Hematopoietic multipotent progenitor cell treated with erythropoietin and hydrocortisone succinate and interleukin-3 and kit ligand, for 8 days (in vitro differentiated cells): ENCODE results near the gene FLCN.

ENCODE experiments used
- DNase-seq: peaks from one replicate; pipeline ENCODE4 v3.0.0-alpha.2; 2015

Gene FLCN

DNA sequence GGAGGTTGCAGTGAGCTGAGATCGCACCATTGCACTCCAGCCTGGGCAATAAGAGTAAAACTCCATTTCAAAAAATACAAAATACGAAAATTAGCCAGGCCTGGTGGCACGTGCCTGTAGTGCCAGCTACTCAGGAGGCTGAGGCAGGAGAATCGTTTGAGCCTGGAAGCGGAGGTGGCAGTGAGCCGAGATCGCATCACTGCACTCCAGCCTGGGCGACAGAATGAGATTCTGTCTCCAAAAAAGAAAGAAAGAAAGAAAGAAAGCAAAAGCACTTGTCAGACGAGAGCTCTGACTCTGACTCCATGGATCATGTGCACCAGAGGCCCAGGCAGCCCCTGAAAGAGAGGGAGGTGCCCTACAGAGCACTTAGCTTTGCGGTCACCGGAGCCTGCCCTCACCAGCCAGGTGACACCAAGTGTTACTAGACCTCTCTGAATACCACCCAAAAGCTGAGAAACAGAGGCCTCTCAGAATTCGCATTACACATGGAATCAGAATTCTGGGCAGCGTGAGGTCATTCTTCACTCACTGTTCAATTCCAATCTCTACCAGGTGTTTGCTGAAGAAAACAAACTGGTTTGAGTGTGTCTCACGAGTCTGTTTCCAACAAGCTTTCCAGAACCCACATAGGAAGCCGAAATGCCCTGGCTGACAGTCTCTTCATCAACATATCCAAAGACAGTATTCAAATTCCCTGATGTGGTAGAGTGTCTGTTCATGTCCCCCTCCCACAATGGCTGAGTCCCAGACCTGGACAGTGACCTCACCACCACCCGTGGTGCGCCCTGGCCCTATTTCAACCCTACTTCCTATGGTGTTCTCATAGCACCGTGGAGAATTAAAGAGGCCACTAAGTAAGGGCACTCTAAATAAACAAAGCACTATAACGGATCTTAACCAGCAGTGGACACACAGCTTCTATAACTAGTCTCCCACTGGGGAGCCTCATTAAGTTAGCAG lies 1.5 kb downstream of the FLCN start:
- DNase-seq = peak; percentile 26

DNA sequence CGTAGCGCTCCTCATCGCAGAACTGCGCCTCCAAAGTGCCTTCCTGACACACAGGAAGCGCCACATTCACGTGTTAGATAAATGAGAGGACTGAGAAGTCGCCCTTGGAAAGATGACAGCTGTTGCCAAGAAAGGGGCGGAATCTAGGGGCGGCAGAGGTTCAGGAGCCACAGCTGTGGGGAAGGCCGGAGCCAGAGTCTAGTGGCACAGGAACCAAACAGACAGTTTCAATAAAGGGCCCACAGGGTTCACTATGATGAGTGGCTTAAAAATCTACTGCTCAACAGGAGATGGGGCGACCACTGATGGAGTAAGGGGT lies 4.7 kb downstream of the FLCN start:
- DNase-seq = no peak

DNA sequence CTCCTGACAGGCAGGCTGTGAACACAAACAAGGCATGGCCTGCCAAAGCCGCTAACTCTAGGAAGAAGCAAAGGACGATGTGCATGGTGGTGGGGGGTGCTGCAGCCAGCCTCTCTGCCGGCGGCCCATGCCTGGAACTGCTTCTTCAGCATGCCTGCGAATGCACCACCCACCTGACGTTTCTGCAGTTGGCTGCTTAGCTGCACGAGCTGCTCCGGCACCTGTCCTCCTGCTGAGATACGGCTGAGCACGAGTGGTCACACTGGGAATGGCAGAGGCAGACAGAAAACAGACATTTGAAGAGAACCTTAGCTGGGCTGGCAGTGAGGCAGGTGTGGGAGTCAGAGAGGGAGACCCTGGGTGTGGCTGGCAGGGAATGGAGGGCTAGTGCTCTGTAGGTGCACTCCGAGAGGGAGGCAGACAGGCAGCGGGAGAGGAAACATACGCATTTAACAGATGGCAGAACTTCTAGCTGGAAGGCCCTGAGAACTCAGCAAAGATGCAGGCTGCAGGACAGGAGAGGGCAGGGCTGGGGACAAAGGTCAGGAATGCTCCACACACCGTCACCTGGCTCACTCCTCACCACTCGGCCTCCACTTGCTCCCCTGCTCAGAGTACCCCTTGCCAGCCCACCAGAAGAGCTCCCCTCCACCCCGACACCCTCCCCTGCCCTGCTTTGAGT lies 5.2 kb downstream of the FLCN start:
- no peak for DNase-seq

DNA sequence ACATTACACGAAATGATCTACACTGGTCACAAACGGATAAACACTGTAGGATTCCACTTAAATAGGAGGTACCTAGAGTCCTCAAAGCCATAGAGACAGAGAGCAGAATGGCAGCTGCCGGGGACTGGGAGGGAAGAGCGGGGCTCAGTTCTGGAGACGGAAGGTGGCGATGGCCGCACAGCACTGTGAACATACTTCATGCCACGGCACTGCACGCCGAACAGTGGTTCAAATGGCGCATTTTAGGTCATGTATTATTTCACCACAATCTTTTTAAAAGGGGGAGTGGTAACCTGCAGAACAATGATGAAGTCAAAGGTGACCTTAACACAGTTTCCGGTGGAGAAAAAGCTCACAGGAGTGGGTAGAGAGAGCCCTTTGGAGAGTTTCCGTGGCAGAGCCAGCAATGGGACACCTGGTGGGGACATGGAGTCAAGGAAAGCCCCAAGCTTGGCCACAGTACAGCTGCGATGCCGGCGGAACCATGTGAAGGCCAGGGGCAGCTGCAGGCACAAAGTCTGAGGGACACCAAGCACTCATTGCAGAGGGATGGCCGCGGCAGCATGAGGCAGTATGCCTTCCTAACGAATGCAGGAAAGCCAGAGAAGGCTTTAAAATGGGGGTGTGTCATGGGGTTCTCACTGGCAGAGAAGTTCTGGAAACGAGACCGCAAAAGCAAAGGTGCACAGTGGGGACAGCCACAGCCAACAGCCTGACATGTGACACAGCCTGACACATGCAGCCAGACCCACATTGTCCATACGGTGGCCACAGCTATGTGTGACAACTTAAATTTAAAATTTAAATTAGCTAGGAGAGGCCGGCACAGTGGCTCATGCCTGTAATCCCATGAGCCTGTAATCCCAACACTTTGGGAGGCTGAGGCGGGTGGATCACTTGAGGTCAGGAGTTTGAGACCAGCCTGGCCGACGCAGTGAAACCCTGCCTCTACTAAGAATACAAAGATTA lies 7.3 kb downstream of the FLCN start:
- no peak for DNase-seq

DNA sequence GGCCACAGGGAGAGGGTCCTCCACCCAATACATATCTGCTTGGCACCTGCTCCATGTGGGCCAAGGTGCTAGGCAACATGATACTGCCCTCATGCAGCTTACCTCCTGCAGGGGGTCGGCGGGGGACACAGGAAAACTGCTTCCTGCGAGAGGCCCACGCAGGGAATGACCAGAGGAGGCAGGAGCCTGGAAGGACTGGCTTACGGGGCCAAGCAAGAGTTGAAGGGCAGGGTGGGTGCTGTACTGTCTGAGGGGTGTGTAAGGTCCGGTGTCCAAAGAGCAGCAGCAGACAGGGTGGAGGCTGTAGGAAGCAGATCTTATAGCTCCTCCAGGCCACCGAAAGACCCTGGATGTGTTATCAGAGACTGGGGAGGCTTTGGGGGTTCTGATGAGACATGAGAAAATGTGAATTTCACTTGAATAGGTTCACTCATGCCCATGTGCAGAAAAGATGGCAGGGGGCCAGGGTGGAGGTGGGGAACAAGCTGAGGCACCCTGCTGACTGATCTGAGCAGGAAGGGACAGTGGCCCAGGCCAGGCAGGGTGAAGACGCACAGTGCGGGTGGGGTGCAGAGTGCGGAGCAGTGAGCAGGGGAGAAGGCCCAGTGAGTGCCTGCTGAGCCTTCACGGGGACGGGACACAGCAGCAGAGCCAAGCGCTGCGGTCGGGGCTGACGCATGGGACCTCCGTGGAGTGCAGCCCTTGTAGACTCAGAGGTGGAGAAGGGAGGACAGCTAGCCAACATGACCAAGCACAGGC lies 8.3 kb downstream of the FLCN start:
- DNase-seq = no peak

DNA sequence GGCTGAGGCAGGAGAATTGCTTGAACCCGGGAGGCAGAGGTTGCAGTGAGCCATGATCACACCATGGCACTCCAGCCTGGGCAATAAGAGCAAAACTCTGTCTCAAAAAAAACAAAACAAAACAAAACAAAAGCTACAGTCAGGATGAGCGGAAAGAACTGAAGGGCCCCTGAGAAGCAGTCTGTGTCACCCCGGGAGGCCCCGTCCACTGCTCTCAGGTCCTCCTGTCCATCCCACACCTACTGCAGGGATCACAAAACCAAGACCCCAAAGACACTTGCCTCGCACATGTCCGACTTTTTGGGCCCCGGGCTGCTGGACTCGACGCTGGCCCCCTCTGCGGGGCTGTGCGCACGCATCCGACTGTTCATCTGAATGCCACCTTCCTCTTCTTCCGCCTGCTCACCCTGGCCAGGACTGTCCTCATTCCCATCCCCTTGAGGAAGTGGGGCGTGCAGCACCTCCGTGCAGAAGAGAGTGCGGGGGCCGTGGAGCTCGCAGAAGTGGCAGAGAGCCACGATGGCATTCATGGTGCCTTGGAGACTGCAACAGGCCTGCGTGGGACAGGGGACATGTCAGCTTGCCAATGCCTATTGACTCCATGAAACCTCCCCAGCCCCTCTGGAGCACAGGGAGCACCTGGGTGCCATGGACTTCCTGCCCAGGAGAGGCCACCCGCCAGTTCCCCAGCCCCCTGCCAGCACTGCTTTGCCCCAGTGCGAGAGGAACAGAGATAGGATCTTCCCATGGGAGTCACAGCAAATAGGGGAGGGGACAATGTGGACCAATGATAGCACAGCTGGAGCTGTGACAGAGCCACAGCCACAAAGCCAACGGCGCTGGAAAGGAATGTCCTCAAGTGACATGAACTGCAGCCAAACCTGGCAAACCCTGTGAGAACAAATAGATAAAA lies 9.1 kb downstream of the FLCN start:
- DNase-seq = no peak

DNA sequence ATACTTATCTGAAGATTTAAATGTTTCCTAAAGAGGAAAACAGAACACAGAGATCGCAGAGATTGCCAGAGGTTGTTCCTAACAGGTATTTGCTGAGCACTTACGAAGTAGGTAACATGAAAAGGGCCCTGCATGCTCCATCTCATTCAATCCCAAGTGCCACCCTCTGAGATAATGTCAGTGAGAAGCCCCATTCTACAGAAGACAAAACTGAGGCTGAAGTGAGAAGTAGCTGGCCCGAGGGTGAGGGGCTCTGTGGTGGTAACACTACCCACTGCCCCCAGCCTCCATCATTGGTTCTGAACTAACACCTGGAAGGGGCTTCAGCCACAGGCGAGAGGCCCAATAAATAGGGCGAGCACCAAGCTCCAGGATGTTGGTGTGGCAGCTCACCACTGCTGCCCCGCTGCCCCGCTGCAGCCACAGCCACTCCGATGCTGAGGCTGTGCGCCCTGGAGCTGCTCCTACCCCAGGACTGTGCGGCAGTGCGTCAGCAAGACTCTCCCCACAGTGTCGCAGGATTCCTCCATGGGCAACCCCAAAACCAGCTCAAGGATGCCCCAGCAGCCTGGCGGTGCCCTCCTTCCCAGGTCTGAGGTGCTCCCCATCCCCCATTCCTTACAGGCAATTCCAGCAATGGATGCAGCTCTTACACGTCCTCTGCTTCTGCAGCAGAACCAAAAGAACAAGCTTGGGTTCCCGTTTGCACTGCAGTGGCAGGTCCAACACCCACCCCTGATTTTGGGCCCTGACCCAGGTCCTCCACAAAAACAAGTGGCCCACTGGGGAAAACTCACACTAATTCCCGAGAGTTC lies 10.3 kb downstream of the FLCN start:
- DNase-seq = no peak

DNA sequence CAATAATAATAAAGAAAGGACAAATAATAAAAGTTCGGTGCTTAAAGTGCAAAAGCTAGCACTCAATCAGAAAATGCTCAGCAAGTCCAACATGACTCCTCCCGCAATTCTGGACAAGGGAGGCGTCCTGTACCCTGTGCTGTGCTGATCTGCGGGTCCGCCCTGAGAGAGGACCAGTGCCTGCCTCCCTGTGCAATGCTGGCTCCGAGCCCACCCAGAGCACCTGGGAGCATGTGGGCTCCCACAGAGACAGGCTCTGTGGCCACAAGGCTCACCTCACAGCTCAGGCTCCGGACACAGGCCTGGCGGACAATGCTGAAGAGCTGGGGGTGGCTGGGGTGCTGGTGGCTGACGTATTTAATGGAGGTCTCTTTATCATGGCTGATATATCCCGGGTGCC lies 11.1 kb downstream of the FLCN start:
- DNase-seq = no peak

DNA sequence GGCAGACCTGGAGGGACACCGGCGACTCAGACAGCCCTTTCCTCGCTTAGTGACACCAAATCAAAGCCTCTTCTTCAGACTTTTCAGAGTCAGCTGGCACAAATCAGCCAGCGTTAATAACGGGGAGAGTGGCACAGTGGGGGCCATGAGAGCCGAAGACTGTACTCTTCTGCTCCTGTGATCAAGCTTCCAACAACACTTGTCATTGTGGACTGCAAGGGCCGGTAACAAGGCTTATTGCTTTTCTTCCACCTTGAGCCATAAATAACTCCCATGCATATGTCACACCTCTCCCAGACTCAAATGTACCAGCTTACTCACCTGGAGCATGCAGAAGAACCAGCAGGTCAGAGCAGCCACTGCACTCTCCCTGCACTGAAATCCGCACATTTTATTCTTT lies 12.8 kb downstream of the FLCN start:
- no peak for DNase-seq

DNA sequence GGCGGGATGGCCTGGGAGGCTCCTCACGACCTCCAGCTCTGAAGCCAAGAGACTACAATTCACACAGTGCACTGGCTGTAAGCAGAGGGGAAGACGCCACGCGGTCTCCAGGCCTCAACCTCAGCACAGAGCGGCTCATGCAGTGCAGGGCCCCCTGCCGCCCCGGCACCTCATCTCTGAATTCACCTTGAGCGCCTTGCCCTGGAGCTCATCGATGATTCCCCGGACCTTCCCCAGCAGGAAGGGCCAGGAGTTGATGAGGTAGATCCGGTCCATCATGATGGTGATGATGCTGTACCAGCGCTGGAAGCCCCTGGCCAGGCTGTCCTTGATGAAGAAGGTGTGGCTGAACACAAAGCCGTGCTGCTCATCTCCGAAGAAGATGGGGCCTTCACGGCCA lies 13.2 kb downstream of the FLCN start:
- DNase-seq = no peak

DNA sequence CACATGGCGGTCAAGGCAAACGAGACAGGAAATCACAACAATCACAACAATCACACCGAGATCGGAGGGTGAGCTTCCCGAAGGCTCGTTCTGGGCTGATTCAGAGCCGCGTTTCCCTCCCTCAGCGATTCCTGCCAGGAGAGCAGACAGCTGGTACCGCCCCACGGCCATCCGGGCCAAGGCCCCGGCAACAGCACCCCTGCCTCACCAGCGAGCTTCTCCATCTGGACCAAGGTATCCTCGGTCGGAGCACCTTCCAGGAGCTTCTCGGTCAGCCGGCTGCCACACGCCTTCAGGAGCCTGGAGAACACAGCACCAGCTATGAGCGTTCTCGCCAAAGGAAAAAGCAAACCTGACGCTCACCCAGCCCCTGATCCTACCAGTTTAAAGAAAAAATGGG lies 15.6 kb downstream of the FLCN start:
- no peak for DNase-seq

DNA sequence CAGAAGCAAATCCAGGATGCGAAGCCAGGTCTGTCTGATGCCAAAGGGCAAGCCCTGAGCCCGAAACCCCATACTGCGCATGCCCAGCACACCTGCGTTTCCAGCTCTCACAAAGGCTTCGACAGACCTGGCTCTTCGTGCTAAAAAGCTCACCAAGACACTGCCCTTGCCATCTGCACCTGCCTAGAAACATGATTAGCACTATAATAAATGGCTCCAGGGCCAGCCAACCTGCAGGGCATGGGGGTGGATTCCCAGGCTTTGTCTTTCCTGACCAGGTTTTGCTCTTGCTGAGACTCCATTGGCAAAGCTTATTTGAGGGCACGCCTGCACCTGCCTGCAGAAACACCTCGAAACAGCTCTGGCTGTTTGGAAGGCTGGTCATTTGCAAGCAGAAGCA lies 16.4 kb downstream of the FLCN start:
- no peak for DNase-seq

DNA sequence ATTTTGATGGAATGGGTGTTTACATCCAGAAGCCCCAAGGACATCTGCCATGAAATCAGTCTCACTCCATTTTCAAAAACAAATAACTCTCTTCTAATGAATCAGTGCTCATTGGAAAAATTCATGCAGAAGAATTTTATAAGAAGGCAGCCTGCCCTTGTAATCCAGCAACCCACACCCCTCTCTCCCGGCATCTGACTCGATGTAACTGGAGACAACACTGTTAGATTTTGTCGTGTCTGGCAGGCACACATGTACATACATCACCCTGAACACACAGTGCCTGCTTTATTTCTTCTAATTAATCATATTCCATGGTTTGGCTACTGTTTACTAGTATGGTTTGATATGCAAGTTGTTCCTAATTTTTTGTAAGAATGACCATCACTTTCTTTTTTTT lies 19.0 kb downstream of the FLCN start:
- no peak for DNase-seq

DNA sequence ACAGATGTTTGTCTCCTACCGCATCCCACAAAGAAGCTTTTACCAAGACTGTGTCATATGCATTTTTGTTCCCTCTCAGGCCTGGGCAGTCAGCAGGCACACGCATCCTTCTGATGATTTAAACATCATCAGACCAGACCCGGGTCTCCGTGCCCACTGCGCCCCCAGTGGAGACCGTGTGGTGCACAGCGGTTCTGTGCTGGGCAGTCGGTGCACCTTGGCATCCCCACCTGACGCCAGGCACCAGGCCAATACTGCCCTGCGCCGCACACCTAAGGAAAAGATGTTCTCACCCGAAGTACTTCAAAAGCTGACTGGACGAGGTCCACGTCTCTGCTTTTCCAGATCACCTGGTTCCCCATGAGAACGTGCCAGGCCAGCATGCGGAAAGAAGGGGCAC lies 20.2 kb downstream of the FLCN start:
- DNase-seq = no peak

DNA sequence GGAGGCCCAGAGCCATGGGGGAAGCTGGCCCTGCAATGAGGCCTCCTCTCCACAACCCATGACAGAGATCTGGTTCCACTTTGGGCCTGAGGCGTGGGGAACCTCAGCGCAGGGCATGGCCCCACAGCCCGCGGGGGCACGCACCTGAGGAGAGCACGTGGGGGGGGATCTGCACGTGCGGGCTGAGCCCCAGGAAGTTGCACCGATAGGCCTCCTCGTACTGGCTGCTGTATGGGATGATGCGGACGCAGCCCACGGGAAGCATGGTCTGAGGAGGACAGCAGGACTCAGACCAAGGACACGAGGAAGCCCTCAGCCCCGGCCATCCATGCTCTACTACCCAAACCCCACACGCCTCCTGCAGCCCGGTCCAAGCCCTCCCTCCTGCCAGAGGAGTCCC lies 20.7 kb downstream of the FLCN start:
- no peak for DNase-seq

DNA sequence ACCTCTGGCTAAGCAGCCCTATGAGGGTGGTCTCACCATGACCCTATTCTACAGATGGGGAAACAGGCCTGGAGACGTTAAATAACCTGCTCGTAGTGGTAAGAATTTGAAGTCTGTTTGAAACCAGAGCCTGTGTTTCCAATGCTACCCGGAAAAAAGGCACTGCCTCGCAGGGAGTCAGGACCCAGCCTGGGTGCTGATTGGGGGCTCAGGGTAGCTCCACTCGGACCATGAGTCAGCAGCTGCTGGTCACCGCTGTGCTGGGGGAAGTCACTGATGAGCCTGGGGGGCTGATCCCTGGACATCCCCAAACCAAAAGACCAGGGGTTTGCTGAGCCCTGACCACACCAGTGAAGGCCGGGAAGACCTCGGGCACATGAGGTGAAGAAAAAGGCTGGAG lies 21.4 kb downstream of the FLCN start:
- DNase-seq = no peak

DNA sequence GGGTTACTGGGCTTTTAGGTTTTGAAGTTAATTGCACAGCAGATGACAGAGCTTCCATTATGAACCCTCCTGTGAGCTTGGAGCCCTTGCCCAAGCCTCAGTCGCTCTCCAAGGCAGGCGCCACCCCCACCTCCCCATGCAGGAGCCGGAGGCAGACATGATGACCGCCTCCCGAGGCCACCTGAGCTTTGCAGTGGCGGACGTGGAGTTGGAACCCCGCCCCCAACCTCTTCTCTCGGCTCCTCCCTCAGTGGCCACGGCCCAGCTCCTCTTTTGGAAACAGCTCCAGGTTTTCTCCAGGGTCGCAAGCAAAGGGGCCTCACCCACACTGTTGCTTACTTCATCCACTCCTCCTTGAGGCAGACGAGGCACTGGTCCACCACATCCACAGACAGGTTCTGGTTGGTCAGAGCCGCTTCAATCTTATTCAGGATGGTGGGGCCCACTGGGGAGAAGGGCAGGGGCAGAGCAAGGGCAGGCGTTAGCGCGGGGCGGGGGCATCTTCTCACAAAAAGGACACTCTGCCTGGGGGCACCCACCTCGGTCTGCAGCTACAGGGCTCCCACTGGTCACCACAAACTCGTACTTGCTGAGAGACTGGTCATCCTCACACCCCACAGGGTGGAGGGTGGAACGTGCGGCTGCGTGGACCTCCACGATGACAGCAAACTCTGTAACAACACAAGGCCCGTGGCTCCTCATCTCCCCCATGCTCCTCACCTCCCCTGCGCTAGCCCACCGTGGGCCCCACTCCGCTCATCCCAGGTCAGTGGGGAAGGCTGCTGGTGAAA lies 22.1 kb downstream of the FLCN start:
- DNase-seq = no peak

DNA sequence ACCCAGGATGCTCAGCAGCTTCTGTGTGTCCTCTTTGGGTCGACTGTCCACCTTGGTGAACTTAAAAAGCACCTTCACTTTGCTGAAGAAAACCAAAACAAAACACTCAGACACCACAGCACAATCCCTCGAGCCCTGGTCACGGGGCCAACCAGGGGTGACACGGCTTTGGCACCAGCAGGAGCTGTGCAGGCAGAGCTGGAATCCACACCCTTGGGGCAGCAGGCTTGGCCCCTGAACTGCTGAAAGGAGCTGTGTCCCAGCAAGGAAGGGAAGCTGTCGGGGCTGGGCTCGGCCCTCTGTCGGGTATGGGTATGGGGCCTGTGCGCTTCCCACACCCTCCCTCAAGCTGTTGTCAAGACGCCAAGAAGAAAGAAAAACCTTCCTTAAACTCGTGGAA lies 23.2 kb downstream of the FLCN start:
- DNase-seq = no peak

DNA sequence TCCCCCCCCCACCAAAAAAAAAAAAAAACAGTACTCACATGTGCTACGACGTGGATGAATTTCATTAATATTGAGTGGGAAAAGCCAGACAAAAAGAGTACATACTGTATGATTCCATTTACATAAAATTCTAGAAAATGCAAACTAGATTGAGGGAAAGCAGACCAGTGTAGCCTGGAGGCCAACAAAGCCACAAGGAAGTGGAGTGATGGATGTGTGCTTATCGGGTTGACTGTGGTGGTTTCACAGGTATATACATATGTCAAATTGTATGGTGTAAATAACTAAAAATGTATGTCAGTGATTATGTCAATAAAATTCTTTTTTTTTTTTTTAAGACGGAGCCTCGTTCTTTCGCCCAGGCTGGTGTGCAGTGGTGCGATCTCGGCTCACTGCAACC lies 29.0 kb downstream of the FLCN start:
- DNase-seq = no peak

DNA sequence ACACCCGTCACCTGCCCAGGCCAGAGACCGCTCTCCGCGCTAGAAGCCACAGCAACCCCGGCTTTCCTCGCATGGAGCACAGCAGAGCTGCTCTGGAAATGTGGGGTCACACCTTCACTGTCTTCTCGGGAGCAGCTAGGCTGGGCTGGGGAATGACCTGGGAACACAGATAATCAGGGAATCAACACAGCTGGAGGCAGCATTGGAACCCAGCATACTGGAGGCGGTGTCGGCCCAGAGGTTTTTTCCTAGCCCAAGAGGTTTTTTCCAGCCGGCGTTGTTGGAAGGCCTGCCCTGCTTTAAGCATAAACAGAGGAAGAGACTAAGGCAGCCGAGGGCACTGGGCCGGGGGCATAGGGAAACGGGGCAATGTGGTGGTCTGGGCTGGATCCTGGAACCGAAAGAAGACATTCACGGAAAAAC lies 30.0 kb downstream of the FLCN start:
- no peak for DNase-seq
